Spleen (tissue), 11 donors: ENCODE results near the gene KIF18B. TPM values are rescaled to one million over a fixed set of nuclear protein-coding genes. Genes with fewer than 3 reads are reported as not detected.
"Not testable (repeated sequence)": the region's sequence is repeated elsewhere in the genome, so short reads cannot be mapped to it uniquely, and the experiment has no call there.

Experiments
- DNase-seq: peaks from one replicate; pipeline ENCODE4 v3.0.0-alpha.2; 2020
- H3K27ac ChIP-seq, 8 donors: fragments of 200-600 bp; sonication (generic) in 7 of 8; 1 replicate in 4 of 8; 2 replicates in 4 of 8; pipeline versions ENCODE4 v1.5.0 to v1.8.0; 2016 to 2021; ENCODE audit warnings: inconsistent platforms in 4 of 8, mild to moderate bottlenecking in 4 of 8, moderate library complexity in 1 of 8
- H3K27me3 ChIP-seq, 7 donors: fragments of 200-600 bp; sonication (generic) in 6 of 7; replicated peaks in 1 of 7; 1 replicate in 4 of 7; 2 replicates in 3 of 7; pipeline versions ENCODE4 v1.5.0 to v1.8.0; 2016 to 2021; ENCODE audit warnings: inconsistent platforms in 3 of 7, mild to moderate bottlenecking in 1 of 7
- H3K36me3 ChIP-seq, 6 donors: fragments of 200-600 bp; sonication (generic) in 5 of 6; 1 replicate in 4 of 6; 2 replicates in 2 of 6; pipeline versions ENCODE4 v1.5.0 to v1.8.0; 2016 to 2021; ENCODE audit warnings: inconsistent platforms in 2 of 6
- H3K4me1 ChIP-seq, 6 donors: fragments of 200-600 bp; sonication (generic) in 5 of 6; 1 replicate in 3 of 6; 2 replicates in 3 of 6; pipeline versions ENCODE4 v1.5.0 to v1.8.0; 2016 to 2021; ENCODE audit warnings: inconsistent platforms in 3 of 6
- H3K4me3 ChIP-seq, 8 donors: fragments of 200-600 bp; sonication (generic) in 7 of 8; 1 replicate in 4 of 8; 2 replicates in 4 of 8; pipeline versions ENCODE4 v1.5.0 to v1.8.0; 2016 to 2021; ENCODE audit warnings: inconsistent platforms in 4 of 8, mild to moderate bottlenecking in 4 of 8, moderate library complexity in 2 of 8
- H3K9me3 ChIP-seq, 8 donors: fragments of 200-600 bp; sonication (generic) in 7 of 8; 1 replicate in 4 of 8; 2 replicates in 4 of 8; pipeline versions ENCODE4 v1.5.0 to v1.8.0; 2016 to 2021; ENCODE audit warnings: inconsistent platforms in 4 of 8
- POLR2A ChIP-seq, 3 donors: fragments of 450-650 bp; IDR thresholded peaks; one replicate each; pipeline ENCODE4 v1.5.1; 2017; ENCODE audit warnings: antibody characterized with exemption in 3 of 3, mild to moderate bottlenecking in 1 of 3
- POLR2AphosphoS5 ChIP-seq, 3 donors: sonication (generic); formaldehyde crosslinking; IDR thresholded peaks; one replicate each; pipeline ENCODE4 v1.5.1; 2017; ENCODE audit warnings: antibody characterized with exemption in 3 of 3
- WGBS, 5 donors: extraction: QIAGEN DNeasy Blood & Tissue Kit in 3 of 5; methylation state at CpG; one replicate each; pipeline versions ENCODE4 v1.1.5 to v1.1.7; 2013 to 2018; 5-methylcytosine and 5-hydroxymethylcytosine counted together
- intact Hi-C: fragments of 100-400 bp; cut with DNase I; formaldehyde crosslinking; loops from one replicate; pipeline ENCODE4 v1.15.0; 2023; ENCODE audit warnings: low total_unique reads
- polyA plus RNA-seq, 3 donors: library from polyadenylated mRNA; stranded (reverse); fragments of 200-250 nt; gene quantifications; one replicate each; pipeline ENCODE4 v1.2.1, GENCODE V29; 2013
- total RNA-seq, 7 donors: library from RNA; depleted of rRNA in 3 of 7; stranded (reverse); fragments of >200 nt in 3 of 7; fragmentation: NEBNext Ultra II Directional in 4 of 7; extraction: Animal tissue kit (Norgen Biotek cat#: 25700) in 4 of 7; gene quantifications; one replicate each; pipeline versions ENCODE4 v1.1.0 to v1.2.1, GENCODE V29; 2016 to 2021
- TF ChIP-seq, protein P1 (sequence below), 11 experiments: fragments of 200-600 bp in 7 of 11; fragments of 450-650 bp in 4 of 11; sonication (generic) in 4 of 11; IDR thresholded peaks in 8 of 11; conservative IDR thresholded peaks in 3 of 11; 1 replicate in 7 of 11; 2 replicates in 4 of 11; pipeline versions ENCODE4 v1.4.0 to v1.8.0; 2016 to 2021; ENCODE audit warnings: antibody characterized with exemption in 11 of 11, inconsistent platforms in 4 of 11, mild to moderate bottlenecking in 1 of 11
- donor health status: healthy with polysubstance abuse.
- donor health status: DM: no; HTN: no; CAD: no; lungs with moderate emphysema.
- donor health status: DM: no; HTN: no; CAD: no.
- donor health status: Bipolar disorder and iron deficiency.
- donor health status: healthy.
- donor health status: DM: no; HTN: no; CAD: no.
- donor health status: DM: yes; HTN: yes; CAD: no.

The KIF18B gene
- total and polyA plus RNA-seq, 10 donors, result 0.26 to 5.8 (median 1.9) TPM

DNA sequence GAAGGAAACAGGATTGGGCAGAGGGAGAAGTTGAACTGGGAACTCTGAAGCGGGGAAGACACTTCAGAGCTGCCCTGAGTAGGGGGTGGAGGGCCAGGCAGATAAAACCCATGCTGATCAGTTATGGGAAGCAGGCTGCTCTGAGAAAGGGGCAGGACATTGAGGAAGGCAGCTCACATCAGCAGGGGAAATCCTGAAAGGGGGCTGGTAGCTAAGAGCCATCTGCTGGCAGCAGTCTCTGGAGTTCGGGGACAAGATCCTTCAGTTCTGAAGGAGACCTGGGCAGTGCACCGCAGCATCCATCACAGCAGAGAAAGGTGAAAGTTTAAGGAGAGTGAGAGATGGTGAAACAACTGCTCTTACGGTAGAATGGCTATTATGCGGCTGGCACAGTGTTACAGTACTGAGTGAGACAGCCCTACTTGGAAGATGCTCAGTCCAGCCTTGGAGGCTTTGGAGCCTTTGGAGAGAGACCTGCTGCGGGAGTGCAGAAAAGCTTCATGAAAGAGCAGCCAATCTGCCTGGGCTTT lies 5.4 kb upstream of the KIF18B start:
- 69 to 84% (median 78%) methylated on average over 6 of the region's 6 CpGs for WGBS, 5 donors
- no peak for DNase-seq
- Histone ChIP-seq H3K9me3 (no peaks in the 10 kb centered on the region), H3K4me3 (no peak overlapping the region), H3K36me3 (no peaks in the 10 kb centered on the region), H3K4me1 (peaks cover 0 to 7% (median 5%) of the 10 kb centered on the region in 6 donors), H3K27me3 (peaks cover 0 to 30% (median 0%) of the 10 kb centered on the region in 7 donors), H3K27ac (no peak overlapping the region)
- intact Hi-C loops, result no loop called here
- TF ChIP-seq, protein P1, sequence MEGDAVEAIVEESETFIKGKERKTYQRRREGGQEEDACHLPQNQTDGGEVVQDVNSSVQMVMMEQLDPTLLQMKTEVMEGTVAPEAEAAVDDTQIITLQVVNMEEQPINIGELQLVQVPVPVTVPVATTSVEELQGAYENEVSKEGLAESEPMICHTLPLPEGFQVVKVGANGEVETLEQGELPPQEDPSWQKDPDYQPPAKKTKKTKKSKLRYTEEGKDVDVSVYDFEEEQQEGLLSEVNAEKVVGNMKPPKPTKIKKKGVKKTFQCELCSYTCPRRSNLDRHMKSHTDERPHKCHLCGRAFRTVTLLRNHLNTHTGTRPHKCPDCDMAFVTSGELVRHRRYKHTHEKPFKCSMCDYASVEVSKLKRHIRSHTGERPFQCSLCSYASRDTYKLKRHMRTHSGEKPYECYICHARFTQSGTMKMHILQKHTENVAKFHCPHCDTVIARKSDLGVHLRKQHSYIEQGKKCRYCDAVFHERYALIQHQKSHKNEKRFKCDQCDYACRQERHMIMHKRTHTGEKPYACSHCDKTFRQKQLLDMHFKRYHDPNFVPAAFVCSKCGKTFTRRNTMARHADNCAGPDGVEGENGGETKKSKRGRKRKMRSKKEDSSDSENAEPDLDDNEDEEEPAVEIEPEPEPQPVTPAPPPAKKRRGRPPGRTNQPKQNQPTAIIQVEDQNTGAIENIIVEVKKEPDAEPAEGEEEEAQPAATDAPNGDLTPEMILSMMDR (IDR thresholded peaks at IDR 0.05 in 8 of 11, conservative IDR thresholded peaks at IDR 0.05 in 3 of 11), result no peak
- TF ChIP-seq POLR2AphosphoS5 (IDR thresholded peaks at IDR 0.05), result no peak
- TF ChIP-seq POLR2A (IDR thresholded peaks at IDR 0.05), result no peak

DNA sequence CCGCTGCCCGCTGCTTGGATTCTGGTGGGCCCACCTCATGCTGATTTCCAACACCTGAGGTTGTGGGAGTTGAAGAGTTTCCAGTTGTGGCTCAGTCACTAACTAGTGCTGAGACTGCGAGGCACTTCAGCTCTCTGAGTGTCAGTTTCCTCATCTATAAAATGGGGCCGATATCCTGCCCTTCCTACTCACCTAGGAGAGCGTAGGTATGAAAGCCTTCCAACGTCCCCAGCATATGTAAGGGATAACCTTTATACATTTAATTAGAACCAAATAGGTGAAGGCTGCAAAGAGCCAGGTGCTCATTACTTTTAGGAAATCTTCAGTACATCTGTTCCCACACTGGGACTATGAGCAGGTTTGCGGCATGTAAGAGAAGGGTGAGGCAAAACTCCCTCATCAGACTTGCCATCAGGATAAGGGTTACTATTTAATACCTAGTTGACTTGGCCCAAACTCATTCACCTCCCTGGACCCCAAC lies 782 bp upstream of the KIF18B start:
- 59 to 70% (median 69%) methylated on average over 6 to 7 of the region's 7 CpGs for WGBS, 5 donors
- no peaks in the 10 kb centered on the region for H3K36me3 ChIP-seq
- H3K4me1 ChIP-seq, result peaks cover 0 to 25% (median 19%) of the 10 kb centered on the region in 6 donors
- H3K4me3 ChIP-seq, result peak overlapping the region; percentile 59 to 78 (median 72)
- TF ChIP-seq POLR2A (IDR thresholded peaks at IDR 0.05) (no peak), POLR2AphosphoS5 (IDR thresholded peaks at IDR 0.05) (no peak)
- TF ChIP-seq, protein P1 (IDR thresholded peaks at IDR 0.05 in 8 of 11, conservative IDR thresholded peaks at IDR 0.05 in 3 of 11), result no peak
- H3K9me3 ChIP-seq, result no peaks in the 10 kb centered on the region
- H3K27ac ChIP-seq, result peak overlapping the region; percentile 60 to 86 (median 80)
- H3K27me3 ChIP-seq, result peaks cover 0 to 14% (median 0%) of the 10 kb centered on the region in 7 donors
- intact Hi-C loops, result no loop called here
- no peak for DNase-seq

DNA sequence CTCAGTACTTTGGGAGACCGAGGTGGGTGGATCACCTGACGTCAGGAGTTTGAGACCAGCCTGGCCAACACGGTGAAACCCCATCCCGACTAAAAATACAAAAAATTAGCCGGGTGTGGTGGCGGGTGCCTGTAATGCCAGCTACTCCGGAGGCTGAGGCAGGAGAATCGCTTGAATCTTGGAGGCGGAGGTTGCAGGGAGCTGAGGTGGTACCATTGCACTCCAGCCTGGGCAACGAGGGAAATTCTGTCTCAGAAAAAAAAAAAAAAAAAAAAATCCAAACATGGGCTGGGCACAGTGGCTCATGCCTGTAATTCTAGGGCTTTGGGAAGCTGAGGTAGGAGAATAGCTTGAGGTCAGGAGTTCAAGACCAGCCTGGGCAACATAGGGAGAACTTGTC lies 1.9 kb downstream of the KIF18B start:
- peaks cover 0 to 25% (median 19%) of the 10 kb centered on the region in 6 donors for H3K4me1 ChIP-seq
- intact Hi-C loops, H3K4me3 ChIP-seq, H3K9me3 ChIP-seq, DNase-seq, H3K27ac ChIP-seq: not testable (repeated sequence)
- peaks cover 0 to 11% (median 0%) of the 10 kb centered on the region in 6 donors for H3K36me3 ChIP-seq
- peaks cover 0 to 14% (median 0%) of the 10 kb centered on the region in 7 donors for H3K27me3 ChIP-seq
- WGBS, 5 donors, result 81 to 96% (median 91%) methylated on average over 9 to 10 of the region's 10 CpGs

DNA sequence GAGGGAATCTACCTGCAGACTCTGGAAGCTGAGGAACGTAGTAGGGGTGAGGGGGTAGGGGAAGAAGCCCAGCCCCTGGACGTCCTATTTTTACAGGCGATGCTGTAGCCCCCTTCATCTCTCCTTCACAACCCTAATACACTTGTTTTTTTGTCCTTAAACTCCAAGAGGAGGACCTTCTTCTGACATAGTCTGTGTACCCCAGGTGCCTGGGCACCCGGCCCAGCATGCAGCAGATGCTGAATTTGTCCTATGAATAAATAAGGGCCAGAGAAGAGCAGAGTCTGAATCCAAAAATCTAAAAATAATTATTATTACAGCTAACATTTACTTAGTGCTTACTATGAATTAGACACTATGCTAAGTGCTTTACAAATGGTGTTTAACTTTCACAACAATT lies 5.1 kb downstream of the KIF18B start:
- H3K4me1 ChIP-seq, result peaks cover 0 to 15% (median 11%) of the 10 kb centered on the region in 6 donors
- H3K36me3 ChIP-seq, result peaks cover 0 to 18% (median 0%) of the 10 kb centered on the region in 6 donors
- intact Hi-C loops, result no loop called here
- H3K9me3 ChIP-seq, result peaks cover 0 to 10% (median 7%) of the 10 kb centered on the region in 8 donors
- no peak overlapping the region for H3K4me3 ChIP-seq
- 91 to 97% (median 92%) methylated on average over 4 of the region's 4 CpGs for WGBS, 5 donors
- no peak overlapping the region for H3K27ac ChIP-seq
- DNase-seq, result no peak
- peaks cover 0 to 14% (median 0%) of the 10 kb centered on the region in 7 donors for H3K27me3 ChIP-seq
- TF ChIP-seq POLR2A (IDR thresholded peaks at IDR 0.05), result no peak
- TF ChIP-seq POLR2AphosphoS5 (IDR thresholded peaks at IDR 0.05), result no peak

DNA sequence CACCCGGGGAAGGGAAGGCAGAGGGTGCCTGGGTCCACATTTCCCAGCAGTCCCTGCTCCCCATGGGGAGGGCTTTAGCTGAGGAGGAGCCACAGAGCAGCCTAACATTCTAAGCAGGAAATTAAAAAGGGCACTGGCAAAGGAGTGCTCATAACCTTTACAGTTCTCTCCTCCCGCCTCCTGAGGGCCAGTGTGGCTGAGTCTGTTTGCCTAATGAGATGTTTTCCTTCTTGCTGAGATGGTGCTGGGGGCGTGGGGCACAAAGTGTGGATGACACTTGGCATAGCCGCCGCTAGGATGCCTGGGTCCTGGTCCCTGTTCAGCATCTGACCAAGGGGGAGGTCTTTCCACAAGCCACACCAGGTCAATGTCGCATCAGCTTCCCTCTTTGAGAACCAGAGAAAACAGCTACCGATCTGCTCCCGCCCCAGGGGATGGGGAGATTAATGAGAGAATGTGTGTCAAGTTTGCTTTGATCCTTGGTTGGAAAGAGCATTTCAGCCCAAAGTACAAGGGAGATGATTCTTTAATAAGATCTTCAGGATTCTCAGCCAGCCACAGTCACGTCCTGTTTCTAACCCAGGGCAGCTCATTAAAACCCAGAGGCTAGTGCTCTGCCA lies 5.8 kb downstream of the KIF18B start:
- Histone ChIP-seq H3K4me1 (peaks cover 0 to 8% (median 4%) of the 10 kb centered on the region in 6 donors), H3K27ac (no peak overlapping the region), H3K9me3 (peaks cover 0 to 10% (median 7%) of the 10 kb centered on the region in 8 donors), H3K4me3 (no peak overlapping the region), H3K36me3 (peaks cover 0 to 18% (median 0%) of the 10 kb centered on the region in 6 donors), H3K27me3 (peaks cover 0 to 7% (median 0%) of the 10 kb centered on the region in 7 donors)
- 87 to 90% (median 88%) methylated on average over 8 to 9 of the region's 9 CpGs for whole genome bisulfite sequencing, 5 donors
- peak; percentile 28 for DNase-seq
- TF ChIP-seq POLR2AphosphoS5 (IDR thresholded peaks at IDR 0.05), result no peak
- no peak for TF ChIP-seq POLR2A (IDR thresholded peaks at IDR 0.05)
- TF ChIP-seq, protein P1 (IDR thresholded peaks at IDR 0.05 in 8 of 11, conservative IDR thresholded peaks at IDR 0.05 in 3 of 11), result no peak
- intact Hi-C loops, result no loop called here
